Activated CD4-positive, alpha-beta T cell treated with anti-CD3 and anti-CD28 coated beads, Interleukin-2, amount 50 U/mL, for 4 hours (primary cell): ENCODE data around the gene ARHGEF3.

Source experiments
- DNase-seq, 2 experiments: peaks; one replicate each; pipeline ENCODE4 v3.0.0-alpha.2; 2020

Gene ARHGEF3, protein sequence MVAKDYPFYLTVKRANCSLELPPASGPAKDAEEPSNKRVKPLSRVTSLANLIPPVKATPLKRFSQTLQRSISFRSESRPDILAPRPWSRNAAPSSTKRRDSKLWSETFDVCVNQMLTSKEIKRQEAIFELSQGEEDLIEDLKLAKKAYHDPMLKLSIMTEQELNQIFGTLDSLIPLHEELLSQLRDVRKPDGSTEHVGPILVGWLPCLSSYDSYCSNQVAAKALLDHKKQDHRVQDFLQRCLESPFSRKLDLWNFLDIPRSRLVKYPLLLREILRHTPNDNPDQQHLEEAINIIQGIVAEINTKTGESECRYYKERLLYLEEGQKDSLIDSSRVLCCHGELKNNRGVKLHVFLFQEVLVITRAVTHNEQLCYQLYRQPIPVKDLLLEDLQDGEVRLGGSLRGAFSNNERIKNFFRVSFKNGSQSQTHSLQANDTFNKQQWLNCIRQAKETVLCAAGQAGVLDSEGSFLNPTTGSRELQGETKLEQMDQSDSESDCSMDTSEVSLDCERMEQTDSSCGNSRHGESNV

DNA sequence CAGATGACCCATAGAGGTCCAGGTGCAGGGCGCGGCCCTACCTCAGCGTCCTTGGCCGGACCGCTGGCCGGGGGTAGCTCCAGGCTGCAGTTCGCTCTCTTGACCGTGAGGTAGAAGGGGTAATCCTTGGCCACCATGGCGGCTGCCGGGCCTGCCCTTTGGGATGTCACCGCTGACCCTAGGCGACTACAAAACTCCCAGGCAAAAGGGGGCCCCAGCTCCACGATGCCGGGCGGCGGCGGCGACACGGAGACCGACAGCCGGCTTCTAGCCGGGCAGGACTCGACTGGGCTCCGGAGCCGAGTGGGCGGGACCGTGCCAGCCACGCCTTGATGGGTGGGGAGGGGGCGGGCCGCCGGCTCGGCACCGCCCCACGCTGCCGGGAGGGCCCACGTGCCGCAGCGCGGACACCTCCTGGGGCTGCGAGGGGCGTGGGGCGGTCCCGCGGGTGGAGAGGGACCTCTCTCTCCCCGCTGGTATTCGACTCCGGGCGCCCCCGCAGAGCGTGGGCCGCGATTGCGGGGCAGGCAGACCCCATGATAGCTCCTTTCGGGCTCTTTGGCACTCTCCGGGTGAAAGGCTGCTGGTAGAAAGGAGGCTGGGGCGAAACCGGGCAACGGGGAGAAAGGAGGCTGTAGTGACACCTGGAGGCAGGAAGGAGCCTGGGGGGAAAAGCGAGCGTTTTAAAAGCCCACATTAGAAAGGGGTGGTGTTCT, at the start of gene ARHGEF3:
TSS of gene ARHGEF3 (minus strand) at position 288 of the 716 bp plus-strand sequence. CDS start at position 137, 151 bp downstream.
- peak; percentile 82 for DNase-seq

DNA sequence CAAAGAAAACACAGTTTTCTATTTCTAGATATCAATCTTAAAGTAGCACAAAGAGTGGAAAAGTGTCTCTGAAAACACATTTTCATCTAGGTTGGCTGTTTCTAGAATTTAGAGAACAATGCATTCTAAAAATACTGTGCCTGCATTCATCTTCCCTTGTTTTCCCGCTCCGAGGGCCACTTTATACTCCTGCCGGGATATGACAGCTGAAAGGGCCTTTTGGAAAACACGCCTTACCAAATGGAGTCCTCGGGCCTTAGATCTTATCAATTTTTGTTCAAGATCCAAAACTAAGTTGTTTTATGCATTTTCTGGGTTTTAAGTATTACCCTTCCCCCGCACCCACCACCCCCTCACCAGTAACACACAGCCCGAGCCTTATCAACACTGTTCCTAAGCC, 47.9 kb upstream of the ARHGEF3 start:
- no peak for DNase-seq

DNA sequence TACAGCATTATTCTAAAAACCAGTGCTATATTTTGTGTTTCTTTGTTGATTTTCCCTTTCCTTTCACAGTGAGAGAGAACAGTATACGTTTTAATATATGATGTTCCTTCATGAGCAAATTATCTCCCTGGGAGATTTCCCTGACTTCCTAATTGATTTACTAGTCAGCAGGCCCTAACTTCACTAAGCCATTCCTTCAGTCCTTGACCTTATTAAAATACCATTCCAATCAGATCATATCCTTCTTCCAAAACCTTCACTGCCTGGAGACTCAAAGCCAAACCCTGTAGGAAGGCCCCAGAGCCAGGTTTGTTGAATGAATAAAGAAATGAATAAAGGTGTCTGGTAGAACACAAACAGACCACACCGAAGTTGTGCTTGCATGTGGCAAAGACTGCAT, 43.8 kb upstream of the ARHGEF3 start:
- no peak for DNase-seq

DNA sequence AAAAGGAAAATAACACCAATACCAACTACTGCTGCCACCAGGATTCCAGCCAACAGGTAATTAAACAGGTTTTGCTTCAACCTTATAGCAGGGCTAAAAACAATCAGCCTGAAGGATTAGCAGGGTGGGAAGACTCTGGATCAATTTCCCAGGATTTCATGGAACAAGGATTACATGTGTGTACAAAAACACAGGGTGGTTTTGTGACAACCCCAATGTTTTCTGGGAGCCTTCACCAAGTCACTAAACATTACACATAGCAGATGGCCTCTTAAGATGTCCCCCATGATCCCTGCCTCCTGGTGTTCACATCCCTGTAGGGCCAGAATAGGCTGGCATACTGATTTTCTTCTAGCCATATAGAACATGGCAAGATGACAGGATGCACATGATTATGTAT, 42.8 kb upstream of the ARHGEF3 start:
- DNase-seq, result no peak

DNA sequence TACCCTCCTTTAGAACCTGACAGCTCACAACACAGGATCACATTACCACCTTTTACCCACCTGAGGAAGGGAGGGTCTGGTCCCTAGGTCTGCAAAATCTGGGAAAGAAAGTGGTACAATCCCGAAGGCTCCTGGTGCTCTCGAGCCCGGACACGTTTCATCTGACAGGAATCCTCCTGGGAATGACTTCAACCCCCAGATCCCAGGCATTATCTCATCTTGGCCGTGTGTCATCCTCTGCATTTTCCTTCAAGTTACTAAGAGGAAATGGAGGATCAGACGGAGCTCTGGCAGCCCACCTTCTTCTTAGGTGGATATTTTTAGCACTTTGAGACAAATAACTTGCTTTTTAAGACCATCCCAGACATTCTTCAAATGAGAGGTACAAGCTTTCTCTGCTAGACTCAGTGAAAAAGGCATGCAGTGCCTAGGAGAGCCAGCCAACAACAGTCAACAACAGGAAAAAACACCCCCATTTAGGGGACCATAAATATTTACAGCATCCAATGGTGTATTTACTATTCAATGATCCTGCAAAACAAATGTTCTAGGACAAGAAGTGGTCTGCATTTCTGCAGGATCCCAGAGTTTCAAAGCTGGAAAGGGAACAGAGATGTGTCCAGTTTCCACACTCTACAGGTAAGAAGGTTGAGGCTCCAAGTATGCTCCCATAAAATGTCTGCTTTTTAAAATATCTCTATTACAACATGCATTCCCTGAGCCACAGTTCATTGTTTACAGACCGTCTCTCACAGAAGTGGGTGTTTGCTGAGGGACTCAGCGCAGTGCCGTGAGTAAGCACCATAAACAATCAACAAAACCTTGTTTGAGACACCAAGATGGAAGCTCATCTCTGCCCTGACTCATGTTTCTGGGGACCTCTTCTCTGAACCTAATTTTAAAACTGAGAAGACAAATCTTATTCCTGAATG, 38.3 kb upstream of the ARHGEF3 start:
- DNase-seq, result no peak

DNA sequence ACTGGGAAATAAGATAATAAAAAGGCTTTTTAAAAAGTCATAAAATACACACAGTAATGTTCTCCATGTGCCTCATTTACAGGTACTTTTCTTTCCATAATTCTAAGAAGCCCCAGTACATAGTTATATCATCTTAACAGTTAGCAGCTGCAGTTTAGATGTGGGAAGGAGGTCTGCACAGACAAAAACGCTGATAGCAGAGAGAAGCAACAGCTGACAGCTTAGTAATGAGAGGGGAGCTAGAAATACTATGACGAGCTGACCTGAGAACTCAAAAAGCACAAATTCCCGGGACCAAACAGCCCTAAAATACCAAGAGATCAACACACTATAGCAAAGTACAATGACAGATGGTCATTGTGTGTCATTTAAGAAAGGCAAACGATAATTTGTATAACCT, 36.7 kb upstream of the ARHGEF3 start:
- DNase-seq, result no peak

DNA sequence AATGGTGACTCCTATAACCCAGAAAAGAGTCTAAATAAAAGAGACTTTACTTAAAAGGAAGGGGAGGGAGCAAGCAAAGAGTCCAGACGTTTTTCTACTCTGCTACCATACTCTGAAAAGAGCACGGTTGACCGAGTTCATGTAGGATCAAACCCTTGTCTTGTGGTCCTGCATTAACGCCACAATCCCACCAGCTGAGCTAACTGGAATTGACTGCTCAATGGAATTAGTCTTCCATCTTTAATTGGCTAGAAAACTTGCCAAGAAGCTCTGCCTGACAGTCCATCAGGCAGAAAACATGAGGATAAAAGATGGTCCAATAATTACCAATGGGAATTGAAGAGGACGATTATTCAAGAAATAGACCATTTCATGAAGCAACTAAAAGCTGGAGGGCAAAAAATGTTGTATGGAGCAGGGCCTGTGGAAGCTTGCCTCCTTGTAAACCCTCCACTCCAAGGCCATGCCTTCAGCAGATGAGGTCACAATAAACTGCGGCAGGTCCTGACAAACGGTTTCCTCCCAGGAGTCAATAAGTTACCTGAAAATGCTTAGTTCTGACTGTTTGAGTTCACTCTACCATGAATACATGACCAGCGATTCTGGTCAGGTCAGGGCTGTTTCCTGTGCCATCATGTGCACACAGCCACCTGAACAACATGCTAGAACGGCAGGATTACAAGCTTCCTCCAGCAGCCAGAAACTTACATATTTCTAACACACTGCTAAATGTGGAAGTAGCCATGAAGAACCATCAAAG, 35.6 kb upstream of the ARHGEF3 start:
- no peak for DNase-seq

DNA sequence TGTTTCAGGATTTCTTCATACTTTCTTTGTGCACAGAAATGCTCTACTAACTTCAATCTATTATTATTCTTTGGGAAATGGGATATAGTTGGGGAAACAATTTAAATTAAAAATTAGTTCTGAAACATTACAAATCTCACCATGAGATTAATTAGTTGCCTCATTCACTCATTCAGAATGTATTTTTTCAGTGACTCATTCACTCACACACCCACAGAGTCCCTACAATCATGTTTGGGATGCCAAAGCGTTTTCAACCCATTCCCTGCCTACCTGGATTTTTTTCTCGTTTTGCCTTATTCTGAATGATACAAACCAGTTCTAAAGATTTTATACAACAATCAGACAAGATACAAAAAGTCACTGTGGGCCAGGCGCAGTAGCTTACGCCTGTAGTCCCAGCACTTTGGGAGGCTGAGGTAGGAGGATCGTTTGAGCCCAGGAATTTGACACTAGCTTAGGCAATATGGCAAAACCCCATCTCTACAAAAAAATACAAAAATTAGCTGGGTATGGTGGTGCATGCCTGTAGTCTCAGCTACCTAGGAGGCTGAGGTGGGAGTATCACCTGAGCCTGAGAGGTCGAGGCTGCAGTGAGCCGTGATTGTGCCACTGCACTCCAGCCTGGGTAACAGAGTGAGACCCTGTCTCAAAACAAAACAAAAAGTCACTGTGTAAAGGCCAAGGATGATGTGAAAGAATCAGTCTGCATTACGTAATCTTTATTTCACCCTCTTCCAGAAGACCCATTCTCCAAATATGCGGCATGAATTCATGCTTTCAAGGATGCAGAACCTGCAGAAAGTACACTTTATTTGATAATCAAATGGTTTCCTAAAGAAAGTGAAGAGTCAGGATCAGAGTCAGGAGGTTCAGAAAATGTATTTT, 34.8 kb upstream of the ARHGEF3 start:
- DNase-seq, result no peak

DNA sequence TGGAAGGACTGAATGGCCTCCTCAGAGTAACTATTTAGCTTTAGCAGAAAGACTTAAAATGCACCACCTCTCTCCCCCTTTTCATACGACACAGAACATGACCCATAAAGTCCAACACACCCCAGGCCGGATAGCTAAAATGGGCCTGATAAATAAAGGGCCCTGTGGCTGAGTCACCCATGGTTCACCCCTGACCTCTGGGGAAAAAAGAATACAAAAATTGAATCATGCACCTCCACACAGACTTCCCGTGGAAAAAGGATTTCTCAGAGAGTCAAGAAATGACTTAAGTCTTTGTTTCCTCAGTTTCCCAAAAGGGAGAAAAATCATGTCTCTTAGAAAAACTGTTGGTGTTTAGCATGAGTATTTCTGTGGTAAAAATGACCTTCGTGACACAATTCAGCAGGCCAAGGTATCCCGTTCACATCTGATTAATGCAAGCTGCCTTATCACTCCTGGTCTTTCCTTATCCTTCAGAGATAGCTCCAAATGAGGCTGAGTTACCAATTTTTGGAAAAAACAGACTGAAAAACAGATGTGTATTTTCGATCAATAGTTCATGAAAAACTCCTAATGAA, 34.0 kb upstream of the ARHGEF3 start:
- DNase-seq, result no peak

DNA sequence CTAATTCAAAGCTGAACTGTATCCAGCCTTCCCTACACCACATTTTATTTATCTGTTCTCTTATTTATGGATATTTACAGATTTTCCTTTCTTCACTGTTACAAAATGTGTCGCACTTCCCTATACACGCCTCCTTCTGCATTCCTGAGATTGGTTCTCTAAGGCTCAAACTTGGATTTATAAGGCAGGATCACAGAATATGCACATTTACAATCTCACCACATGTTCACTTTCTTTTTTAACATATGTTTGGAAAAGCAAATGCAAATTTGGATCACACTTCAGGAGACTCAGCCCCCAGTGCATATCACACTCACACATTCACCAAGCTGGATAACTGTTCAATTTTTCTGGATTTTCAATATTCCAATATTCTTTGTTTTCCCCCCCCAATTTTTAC, 31.8 kb upstream of the ARHGEF3 start:
- no peak for DNase-seq

DNA sequence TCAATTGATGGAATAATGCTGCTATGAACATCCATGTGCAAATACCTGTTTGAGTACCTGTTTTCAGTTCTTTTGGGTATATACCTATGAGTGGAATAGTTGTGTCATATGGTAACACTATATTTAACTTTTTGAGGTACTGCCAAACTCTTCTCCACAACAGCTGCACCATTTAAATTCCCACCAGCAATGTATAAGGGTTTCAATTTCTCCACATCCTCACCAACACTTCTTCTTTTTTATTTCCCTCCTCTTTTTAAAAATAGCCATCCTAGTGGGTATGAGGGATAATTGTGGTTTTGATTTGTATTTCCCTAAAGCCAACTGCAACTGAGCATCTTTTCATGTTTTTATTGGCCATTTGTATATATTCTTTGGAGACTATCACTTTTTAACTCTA, 31.3 kb upstream of the ARHGEF3 start:
- no peak for DNase-seq

DNA sequence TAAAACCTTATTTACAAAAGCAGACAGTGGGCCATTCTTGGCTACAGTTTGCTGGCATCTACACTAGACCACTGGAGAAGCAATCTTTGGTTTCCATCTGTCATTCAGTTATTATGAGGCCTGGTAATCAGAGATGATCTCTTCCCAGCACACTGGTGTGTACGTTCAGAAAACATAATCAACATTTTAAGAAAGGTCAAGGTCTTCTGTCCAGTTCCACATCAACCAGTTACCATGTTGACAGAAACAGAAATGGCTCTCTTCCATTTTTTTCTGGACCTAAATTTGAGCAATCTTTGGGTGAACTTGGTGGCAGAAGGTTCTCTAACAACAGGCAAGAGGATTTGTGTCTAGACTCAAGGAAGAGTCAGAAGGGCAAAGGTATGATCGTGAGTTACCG, 29.8 kb upstream of the ARHGEF3 start:
- no peak for DNase-seq

DNA sequence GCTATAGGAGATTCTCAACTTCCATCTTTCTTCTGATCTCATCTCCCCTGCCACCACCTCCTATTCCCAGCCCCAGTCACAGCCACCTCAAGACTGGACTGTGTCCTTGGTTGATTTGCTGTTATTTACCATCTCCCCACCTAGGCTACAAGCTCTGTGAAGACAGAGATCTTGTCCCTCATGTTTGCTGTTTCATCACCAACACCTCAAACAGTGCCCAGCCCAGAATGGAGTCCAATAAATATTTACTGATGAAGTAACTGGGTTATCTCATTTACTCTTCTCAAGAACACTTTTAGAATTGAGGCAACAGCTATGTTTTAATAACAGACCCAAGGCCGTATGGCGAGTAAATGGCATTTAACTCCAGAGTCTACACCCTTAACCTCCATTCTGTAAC, 29.1 kb upstream of the ARHGEF3 start:
- DNase-seq, result no peak

DNA sequence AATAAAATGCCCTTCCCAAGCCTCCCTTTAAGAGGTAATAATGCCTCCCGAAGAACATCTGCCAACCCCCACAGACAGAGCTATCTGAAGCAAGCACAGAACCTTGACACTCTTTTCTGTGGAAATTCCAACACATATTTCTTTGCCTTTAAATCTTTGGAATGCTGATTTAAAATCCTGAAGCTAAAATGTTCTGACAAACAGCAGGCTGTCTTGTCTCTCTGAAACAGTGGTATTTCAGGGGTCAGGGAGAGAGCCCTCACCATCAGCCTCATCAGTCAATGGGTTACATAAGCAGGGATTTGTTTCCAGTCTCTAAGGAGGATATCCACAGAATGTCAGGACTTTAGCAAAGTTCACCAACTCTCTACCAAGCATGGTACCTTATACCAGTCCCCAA, 27.8 kb upstream of the ARHGEF3 start:
- DNase-seq, result no peak

DNA sequence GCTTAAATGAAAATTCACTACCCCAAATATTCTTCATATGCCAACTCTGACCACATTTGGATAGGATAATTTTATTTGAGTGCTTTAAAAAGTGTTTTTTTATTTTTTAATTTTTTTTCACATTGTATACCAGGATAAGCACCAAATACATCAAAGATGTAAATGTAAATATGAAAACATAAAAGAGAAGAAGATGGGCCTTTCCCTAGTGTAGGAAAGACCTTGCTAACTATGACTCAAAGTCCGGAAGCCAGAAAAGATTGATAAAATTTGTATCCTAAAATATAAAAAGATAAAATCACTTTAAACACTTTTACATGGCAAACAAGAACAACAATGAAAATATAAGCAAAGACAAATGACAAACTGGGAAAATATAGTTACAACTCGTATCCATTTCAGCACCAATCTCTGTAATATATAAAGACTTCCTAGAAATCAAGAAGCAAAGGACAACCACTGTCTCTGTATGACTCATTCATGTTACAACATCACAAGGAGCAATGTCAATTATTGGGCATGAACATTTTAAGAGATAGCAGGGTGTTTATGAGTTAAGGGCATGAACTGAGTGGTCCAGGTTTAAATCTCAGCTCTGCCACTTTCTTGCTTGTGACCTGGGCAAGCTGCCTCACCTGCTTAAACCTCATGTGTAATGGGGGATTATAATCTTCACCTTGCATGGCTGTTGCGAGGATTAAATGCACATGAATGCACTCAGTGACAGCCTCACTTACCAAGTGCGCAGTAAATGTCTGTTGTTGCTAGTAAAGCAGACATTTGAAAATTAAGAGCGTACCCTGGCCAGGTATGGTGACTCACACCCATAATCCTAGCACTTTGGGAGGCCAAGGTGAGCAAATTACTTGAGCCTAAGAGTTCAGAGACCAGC, 25.3 kb upstream of the ARHGEF3 start:
- no peak for DNase-seq

DNA sequence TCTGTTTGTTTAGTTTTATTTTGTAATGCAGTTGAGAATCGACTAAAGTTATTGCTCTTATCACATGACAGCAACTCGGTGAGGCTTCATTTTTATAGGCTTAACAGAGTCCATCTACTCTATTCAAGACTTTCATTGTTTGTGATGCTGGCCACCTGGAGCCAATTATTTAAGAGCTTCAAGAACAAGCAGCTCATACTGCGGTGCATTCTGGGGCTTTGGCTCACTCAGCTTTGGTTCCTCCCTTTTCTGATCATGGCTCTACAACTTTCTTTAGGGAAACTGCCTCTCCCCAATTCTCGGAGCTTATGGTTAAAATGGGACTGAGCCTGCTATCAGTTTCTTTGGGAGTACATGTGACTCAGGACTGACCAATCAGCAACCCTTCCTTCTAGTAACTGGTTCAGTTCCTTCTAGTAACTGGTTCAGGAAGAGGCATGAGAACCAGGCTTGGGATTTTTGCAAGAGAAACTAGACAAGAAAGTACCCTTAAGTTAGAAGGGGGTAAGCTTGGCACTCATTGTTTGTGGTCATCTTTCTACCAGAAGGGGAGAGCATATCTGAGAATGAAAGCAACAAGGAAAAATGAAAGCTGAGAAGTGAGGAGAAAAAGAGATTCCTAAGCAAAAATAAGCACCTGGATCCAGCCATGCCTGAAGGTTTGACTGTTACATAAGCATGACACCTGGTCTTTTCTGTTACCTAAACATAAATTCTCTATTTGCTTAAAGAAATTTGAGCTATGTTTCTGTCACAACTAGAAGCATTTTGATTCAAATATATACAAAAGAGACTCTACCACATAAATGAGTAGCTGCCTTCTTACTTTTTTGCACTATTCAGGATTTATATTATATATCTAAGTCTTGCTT, 24.1 kb upstream of the ARHGEF3 start:
- DNase-seq, result no peak

DNA sequence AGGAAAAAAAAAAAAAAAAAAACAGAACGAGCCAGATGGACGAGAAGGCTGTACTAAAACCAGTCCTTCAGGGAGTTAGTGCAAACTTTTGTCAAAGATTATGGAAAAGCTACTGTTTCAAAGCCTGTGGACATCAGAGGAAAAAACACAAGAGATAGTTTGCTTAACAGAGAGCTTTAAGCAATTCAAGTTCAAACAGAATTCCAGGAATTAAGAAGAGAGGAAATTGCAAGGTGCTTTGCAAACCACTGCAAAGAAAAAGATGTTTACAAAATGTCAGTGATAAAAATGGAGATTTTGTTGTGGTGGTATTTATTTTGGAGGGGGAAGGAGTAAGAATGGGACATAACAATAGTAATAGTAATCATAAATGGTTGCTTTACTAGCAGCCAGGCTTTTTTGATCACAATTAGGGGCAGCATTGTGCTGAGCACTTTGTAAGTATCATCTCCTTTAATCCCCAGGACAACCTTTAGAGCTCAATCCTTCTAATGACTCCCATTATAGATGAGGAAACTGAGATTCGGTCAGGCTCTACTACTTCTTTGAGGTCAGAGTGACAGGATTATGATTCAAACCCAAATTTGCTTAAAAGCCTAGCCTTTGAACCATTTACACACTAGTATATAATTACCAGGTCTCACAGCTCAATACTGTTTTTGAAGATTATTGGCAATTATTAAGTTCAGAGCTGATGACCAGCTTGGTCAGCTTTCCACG, 22.4 kb upstream of the ARHGEF3 start:
- DNase-seq, result no peak

DNA sequence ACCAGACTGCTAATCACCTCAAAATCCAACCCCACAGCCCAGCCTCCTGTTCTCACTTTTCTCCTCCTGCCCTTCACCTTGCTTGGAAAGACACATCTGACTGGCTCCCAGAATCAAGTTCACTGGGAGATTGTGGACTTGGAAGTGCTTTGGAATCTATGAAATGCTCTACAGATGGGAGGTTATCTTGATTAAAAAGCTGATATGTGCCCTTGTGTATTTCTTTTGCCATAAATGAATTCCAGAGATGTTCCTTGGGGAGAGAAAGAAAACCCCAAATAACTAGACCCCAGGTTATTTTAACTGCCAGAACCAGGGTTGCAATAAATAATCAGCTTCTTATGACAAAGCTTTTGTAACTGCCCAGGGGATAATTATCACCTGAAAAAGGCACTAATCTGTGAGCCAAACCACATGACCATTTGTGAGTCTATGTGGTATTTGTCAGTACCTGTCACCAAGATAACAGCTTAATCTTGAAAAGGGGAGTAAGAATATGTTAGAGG, 21.7 kb upstream of the ARHGEF3 start:
- DNase-seq, result no peak
